GM19468 (cell line): Measurements from ENCODE around the gene KHDRBS2.

ENCODE experiments used
- ATAC-seq: cut with Tn5 transposase; IDR thresholded peaks from one replicate; pipeline ENCODE4 v1.9.1; 2021; ENCODE audit warnings: mild to moderate bottlenecking, moderate library complexity, moderate number of reproducible peaks; ENCODE audit not compliant: unreplicated experiment; ENCODE audit errors: extremely low read depth

KHDRBS2 gene

GRCh38 chr6:61649845-61650244 lies 636.2 kb downstream of the KHDRBS2 start:
- ATAC-seq: no peak

GRCh38 chr6:61640463-61640862 lies 645.6 kb downstream of the KHDRBS2 start:
- no peak for ATAC-seq
